Mucosa of rectum (tissue), 2 donors: Measurements from ENCODE around the gene TFDP2.
"Not testable (repeated sequence)": the region's sequence is repeated elsewhere in the genome, so short reads cannot be mapped to it uniquely, and the experiment has no call there.

Experiments
- H3K27ac ChIP-seq, 2 donors: one replicate each; pipeline ENCODE4 v1.7.0; 2013; ENCODE audit warnings: inconsistent platforms in 2 of 2, low read depth in 2 of 2, low read length in 2 of 2
- H3K27me3 ChIP-seq, 2 donors: one replicate each; pipeline ENCODE4 v1.7.0; 2013; ENCODE audit warnings: low read length in 2 of 2; ENCODE audit not compliant: control insufficient read depth in 2 of 2, insufficient read depth in 2 of 2
- H3K36me3 ChIP-seq, 2 donors: one replicate each; pipeline ENCODE4 v1.7.0; 2013; ENCODE audit warnings: low read length in 2 of 2; ENCODE audit not compliant: control insufficient read depth in 2 of 2, insufficient read depth in 2 of 2
- H3K4me1 ChIP-seq, 2 donors: one replicate each; pipeline ENCODE4 v1.7.0; 2013; ENCODE audit warnings: low read length in 2 of 2, mild to moderate bottlenecking in 1 of 2; ENCODE audit not compliant: control insufficient read depth in 2 of 2, insufficient read depth in 2 of 2
- H3K4me3 ChIP-seq, 2 donors: one replicate each; pipeline ENCODE4 v1.7.0; 2013; ENCODE audit warnings: low read length in 2 of 2
- H3K9ac ChIP-seq, 2 donors: one replicate each; pipeline ENCODE4 v1.7.0; 2013; ENCODE audit warnings: low read length in 2 of 2, low read depth in 1 of 2, mild to moderate bottlenecking in 1 of 2
- H3K9me3 ChIP-seq, 2 donors: one replicate each; pipeline ENCODE4 v1.7.0; 2013; ENCODE audit warnings: low read length in 2 of 2; ENCODE audit not compliant: control insufficient read depth in 2 of 2
- donor health status: healthy.
- donor health status: Normal muscosa, but diverticular disease.

Gene TFDP2

DNA sequence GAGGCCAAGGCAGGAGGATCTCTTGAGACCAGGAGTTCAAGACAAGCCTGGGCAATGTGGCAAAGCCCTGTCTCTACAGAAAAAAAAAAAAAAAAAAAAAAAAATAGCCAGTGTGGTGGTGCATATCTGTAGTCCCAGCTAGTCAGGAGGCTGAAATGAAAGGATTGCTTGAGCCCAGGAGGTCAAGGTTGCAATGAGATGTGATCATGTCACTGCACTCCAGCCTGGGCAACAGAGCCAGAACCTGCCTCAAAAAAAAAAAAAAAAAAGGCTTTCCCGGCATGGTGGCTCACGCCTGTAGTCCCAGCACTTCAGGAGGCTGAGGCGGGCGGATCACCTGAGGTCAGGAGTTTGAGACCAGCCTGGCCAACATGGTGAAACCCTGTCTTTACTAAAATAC is 73.7 kb downstream of the TFDP2 start:
- peaks cover 18 to 27% of the 10 kb centered on the region in 2 donors for H3K4me1 ChIP-seq
- H3K27ac ChIP-seq, H3K36me3 ChIP-seq, H3K27me3 ChIP-seq, H3K9me3 ChIP-seq, H3K4me3 ChIP-seq, H3K9ac ChIP-seq: not testable (repeated sequence)

DNA sequence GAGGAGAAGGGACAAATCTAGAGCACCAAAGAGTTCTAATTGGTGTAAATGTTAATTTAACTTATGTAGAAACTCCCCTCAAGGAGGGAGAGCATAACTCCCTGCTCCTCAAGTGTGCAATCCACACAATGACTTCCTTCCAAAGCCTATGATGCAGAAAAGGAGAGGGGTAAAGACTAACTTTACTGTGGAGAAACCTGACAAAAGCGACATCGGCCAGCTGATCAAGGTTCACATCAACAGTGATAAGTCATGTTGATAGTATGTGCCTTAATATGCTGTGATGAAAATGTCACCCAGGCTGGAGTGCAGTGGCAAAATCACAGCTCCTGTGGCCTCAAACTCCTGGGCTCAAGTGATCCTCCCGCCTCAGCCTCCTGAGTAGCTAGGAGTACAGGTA is 76.5 kb downstream of the TFDP2 start:
- peak overlapping the region; percentile 81 to 87 for H3K27ac ChIP-seq
- H3K4me1 ChIP-seq = peaks cover 18 to 26% of the 10 kb centered on the region in 2 donors
- H3K9me3 ChIP-seq = no peaks in the 10 kb centered on the region
- no peak overlapping the region for H3K9ac ChIP-seq
- no peaks in the 10 kb centered on the region for H3K27me3 ChIP-seq
- no peak overlapping the region for H3K4me3 ChIP-seq
- H3K36me3 ChIP-seq = no peaks in the 10 kb centered on the region

DNA sequence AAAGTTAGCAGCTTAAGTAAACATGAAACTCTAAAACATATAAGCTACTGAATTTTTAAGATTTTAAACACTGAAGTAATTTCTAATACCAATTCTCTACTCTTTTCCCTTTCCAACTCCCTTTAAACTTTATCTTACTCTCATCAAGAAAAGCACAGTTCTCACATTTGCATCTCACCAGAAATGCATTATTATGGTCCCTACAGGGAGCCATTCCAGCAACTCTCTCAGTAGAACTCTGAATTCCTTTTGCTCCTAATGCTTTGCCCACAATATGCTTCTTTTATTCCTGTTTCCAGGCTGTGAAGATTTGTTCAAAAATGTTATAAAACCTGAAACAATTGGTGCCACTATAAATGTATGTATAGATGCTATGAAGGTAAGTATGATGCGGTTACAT is 83.4 kb downstream of the TFDP2 start:
- Histone ChIP-seq H3K27ac (no peak overlapping the region), H3K9me3 (no peaks in the 10 kb centered on the region), H3K4me1 (peaks cover 0 to 3% of the 10 kb centered on the region in 2 donors), H3K27me3 (no peaks in the 10 kb centered on the region), H3K4me3 (no peak overlapping the region), H3K9ac (no peak overlapping the region), H3K36me3 (no peaks in the 10 kb centered on the region)

- no peaks in the 10 kb centered on the region for H3K4me1 ChIP-seq
Observed at GRCh38 chr3:142065344-142065743, 84.0 kb downstream of the TFDP2 start.

DNA sequence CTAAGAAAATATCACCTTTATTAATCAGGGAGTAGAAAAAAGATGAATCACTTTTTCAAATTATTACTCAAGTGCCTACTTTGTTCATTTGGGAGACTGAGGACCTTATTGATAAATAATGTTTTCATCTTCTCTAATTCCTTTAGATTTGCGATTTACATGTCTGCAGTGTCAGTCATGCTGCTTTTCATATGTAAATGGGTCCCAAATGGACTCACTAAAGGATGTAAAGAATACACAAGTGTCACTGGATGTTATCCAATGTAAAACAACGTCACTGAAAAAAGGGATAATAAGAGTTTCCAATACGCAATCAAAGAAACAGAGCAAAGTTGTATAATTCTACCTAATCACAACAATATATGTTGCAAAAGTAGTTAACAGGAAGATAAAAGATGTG is 84.9 kb downstream of the TFDP2 start:
- Histone ChIP-seq H3K27me3 (no peaks in the 10 kb centered on the region), H3K9ac (no peak overlapping the region), H3K4me1 (no peaks in the 10 kb centered on the region), H3K27ac (no peak overlapping the region), H3K36me3 (no peaks in the 10 kb centered on the region), H3K9me3 (no peaks in the 10 kb centered on the region), H3K4me3 (no peak overlapping the region)

More at GRCh38 chr3:142065344-142065743, 84.0 kb downstream of the TFDP2 start:
- Histone ChIP-seq H3K27ac (no peak overlapping the region), H3K9ac (no peak overlapping the region), H3K4me3 (no peak overlapping the region), H3K36me3 (no peaks in the 10 kb centered on the region), H3K9me3 (no peaks in the 10 kb centered on the region), H3K27me3 (no peaks in the 10 kb centered on the region)

- Histone ChIP-seq H3K27ac (no peak overlapping the region), H3K27me3 (no peaks in the 10 kb centered on the region), H3K4me1 (no peaks in the 10 kb centered on the region), H3K4me3 (no peak overlapping the region), H3K36me3 (no peaks in the 10 kb centered on the region), H3K9ac (no peak overlapping the region), H3K9me3 (no peaks in the 10 kb centered on the region)
Observed at GRCh38 chr3:142057331-142057725, 92.0 kb downstream of the TFDP2 start.

DNA sequence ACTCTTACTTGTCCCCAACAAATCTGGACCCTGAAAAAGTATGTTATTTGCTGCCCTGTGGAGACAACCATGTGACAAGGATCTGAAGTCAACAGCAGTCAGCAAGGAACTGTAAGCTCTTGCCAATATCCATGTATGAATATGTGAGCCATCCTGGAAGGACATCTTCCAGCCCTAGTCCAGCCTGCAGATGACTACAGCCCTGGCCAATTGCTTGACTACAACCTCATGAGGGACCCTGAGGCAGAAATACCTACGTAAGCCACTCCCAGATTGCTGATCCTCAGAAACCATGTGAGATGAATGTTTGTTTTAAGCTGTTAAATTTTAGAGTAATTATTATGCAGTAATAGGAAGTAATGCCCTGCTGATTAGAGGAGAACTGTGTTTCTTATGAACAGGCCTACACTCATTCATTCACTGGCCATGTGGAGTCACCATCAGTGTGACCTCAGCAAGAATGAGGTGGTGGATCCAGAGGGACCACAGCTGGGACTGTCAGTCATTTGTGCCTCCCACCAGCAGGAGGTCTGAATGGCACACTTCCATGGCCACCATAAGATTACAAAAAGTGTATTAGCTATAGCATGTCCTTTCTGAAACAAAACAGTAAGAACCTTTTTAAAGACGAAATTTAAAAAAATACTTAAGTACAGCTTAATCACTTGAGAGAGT is 92.6 kb downstream of the TFDP2 start:
- H3K4me3 ChIP-seq = no peak overlapping the region
- no peaks in the 10 kb centered on the region for H3K27me3 ChIP-seq
- H3K9ac ChIP-seq = no peak overlapping the region
- H3K4me1 ChIP-seq = no peaks in the 10 kb centered on the region
- no peaks in the 10 kb centered on the region for H3K36me3 ChIP-seq
- H3K9me3 ChIP-seq = no peaks in the 10 kb centered on the region
- H3K27ac ChIP-seq = no peak overlapping the region

DNA sequence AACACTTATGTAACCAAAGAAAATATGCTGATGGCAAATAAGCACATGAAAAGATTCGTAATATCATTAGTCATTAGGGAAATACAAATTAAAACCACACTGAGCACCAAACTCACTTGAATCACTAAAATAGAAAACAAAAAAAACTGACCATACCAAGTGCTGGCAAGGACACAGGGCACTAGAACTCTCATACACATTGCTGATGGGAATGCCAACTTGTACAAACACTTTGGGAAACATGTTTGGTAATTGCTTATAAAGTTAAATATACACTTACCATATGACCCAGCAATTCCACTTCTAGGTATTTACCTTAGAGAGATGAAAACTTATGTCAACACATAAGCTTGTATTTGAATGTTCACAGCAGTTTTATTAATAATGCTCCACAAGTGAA is 95.5 kb downstream of the TFDP2 start:
- no peak overlapping the region for H3K4me3 ChIP-seq
- H3K9ac ChIP-seq = no peak overlapping the region
- H3K4me1 ChIP-seq = no peaks in the 10 kb centered on the region
- no peaks in the 10 kb centered on the region for H3K9me3 ChIP-seq
- no peak overlapping the region for H3K27ac ChIP-seq
- no peaks in the 10 kb centered on the region for H3K27me3 ChIP-seq
- H3K36me3 ChIP-seq = no peaks in the 10 kb centered on the region

DNA sequence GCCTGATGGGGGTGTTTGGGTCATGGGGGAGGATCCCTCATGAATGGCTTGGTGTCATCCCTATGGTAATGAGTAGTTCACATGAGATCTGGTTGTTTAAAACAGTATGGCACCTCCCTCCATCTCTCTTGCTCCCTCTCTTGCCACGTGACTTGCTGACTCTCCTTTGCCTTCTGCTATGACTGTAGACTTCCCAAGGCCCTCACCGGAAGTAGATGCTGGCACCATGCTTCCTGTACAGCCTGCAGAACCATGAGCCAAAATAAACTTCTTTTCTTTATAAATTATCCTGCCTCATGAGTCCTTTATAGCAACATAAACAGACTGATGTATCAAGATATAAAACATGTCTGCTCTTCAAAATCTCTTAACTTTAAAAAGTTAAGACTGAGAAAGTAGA is 96.1 kb downstream of the TFDP2 start:
- no peak overlapping the region for H3K27ac ChIP-seq
- no peaks in the 10 kb centered on the region for H3K27me3 ChIP-seq
- no peaks in the 10 kb centered on the region for H3K9me3 ChIP-seq
- no peak overlapping the region for H3K9ac ChIP-seq
- H3K4me1 ChIP-seq = no peaks in the 10 kb centered on the region
- H3K36me3 ChIP-seq = no peaks in the 10 kb centered on the region
- H3K4me3 ChIP-seq = no peak overlapping the region

DNA sequence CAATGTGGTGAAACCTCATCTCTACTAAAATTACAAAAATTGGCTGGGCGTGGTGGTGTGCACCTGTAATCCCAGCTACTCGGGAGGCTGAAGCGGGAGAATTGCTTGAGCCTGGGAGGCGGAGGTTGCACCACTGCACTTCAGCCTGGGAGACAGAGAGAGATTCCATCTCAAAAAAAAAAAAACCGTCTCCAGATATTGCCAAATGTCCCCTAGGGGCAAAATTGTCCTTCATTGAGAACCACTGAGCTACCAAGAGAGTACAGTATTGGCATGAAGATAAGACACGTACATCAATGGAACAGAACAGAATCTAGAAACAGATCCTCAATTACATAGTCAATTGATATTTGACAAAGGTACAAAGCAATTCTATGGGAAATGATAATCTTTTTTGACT is 98.0 kb downstream of the TFDP2 start:
- H3K4me3 ChIP-seq = no peak overlapping the region
- H3K27me3 ChIP-seq = no peaks in the 10 kb centered on the region
- H3K4me1 ChIP-seq = no peaks in the 10 kb centered on the region
- no peaks in the 10 kb centered on the region for H3K9me3 ChIP-seq
- H3K36me3 ChIP-seq = no peaks in the 10 kb centered on the region
- H3K27ac ChIP-seq = no peak overlapping the region
- H3K9ac ChIP-seq = no peak overlapping the region

- Histone ChIP-seq H3K27me3 (no peaks in the 10 kb centered on the region), H3K4me1 (no peaks in the 10 kb centered on the region), H3K27ac (no peak overlapping the region), H3K36me3 (no peaks in the 10 kb centered on the region), H3K9me3 (no peaks in the 10 kb centered on the region), H3K4me3 (no peak overlapping the region), H3K9ac (no peak overlapping the region)
Observed at GRCh38 chr3:142047021-142047369, 102.3 kb downstream of the TFDP2 start.
